ENCODE measurements around the gene RPL37A. TPM values are rescaled to one million over a fixed set of nuclear protein-coding genes. Genes with fewer than 3 reads are reported as not detected.

RPL37A gene
- total and polyA plus RNA-seq, 9 of the 15 experiments (the other 6 are each of a cell fraction or from before 2014, with no cell fraction given): 1,938 to 3,349 (median 2,436) TPM

DNA sequence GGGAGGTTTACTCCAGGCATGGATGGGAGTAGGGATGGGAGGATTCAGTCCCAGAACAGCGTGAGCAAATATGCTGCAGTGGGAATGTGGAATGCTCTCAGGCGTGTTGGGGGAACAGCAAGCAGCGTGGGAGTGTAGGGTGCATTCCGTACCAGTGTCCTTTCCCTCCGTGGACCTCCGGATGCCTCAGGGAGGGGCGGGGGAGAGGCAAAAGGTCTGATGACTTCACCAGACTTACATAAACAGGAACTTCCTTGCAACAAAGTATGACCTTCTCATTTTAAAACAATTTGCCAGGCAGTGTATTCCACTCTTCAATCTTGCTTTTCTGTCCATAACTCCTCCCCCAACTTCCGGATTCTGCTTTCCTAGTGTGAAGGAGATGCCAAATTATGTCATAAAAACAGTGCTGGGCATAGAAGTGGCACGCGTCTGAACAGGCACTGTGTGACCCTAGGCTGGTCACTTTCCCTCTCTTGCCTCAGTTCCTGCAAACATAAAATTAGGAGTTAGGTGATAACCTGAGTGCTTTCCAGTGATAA lies 36.9 kb downstream of the RPL37A start:
- H3K4me1 ChIP-seq (replicated peaks in 1 of 2; ENCODE audit: control insufficient read depth in 2 of 2, insufficient read depth in 2 of 2, low read length in 2 of 2): no peaks in the 10 kb centered on the region; a peak in 1 of 5 replicates
- H2AFZ ChIP-seq (ENCODE audit: low read depth, low read length): no peak overlapping the region; the same call in 1 of the 2 replicates
- ChIA-PET POLR2A (no interaction called here), CTCF (ENCODE audit: low intra/inter-chr PET ratio) (no interaction called here)
- H3K4me2 ChIP-seq (ENCODE audit: insufficient read depth, low read length): no peak overlapping the region
- no TSS peak for BruUV-seq (replicated peaks)
- H3K27me3 ChIP-seq (ENCODE audit: control insufficient read depth in 2 of 2, insufficient read depth in 2 of 2, low read length in 2 of 2): peaks cover 0 to 13% of the 10 kb centered on the region in 2 experiments; a peak in 2 of 5 replicates
- DNase-seq (ENCODE audit: extremely low read depth in 1 of 4, low spot score in 3 of 4) (no peak), FAIRE-seq (no peak), ATAC-seq (no peak)
- H3K79me2 ChIP-seq (ENCODE audit: control insufficient read depth, insufficient read depth, low read length): no peaks in the 10 kb centered on the region
- no peak overlapping the region for H3K4me3 ChIP-seq
- no peaks in the 10 kb centered on the region for H3K9me1 ChIP-seq (ENCODE audit: control insufficient read depth, insufficient read depth, low read length)
- no peaks in the 10 kb centered on the region for H3K36me3 ChIP-seq (ENCODE audit: control insufficient read depth, insufficient read depth, low read length)
- no peak overlapping the region for H3K9ac ChIP-seq (ENCODE audit: insufficient read depth in 1 of 2, low read depth in 2 of 2, low read length in 2 of 2)
- H3K27ac ChIP-seq (ENCODE audit: extremely low read depth, low read depth, low read length): no peak overlapping the region
- in situ Hi-C loops (cut with MboI) (loop anchor here (25.0 kb wide), 1 partner anchor 977 kb away; no protein-coding TSS in a partner anchor), intact Hi-C loops (cut with micrococcal nuclease) (no loop called here)
- no peaks in the 10 kb centered on the region for H4K20me1 ChIP-seq (replicated peaks; ENCODE audit: control insufficient read depth, insufficient read depth, low read length)
- 3% methylated on average over 6 of the region's 10 CpGs for WGBS (ENCODE audit: insufficient coverage, low coverage, missing lambda C conversion rate)
- no peaks in the 10 kb centered on the region for H3K9me3 ChIP-seq (replicated peaks; ENCODE audit: control insufficient read depth, insufficient read depth, low read depth, low read length)
- no peak for TF ChIP-seq ZNF3 (CRISPR knock-in tag; IDR thresholded peaks at IDR 0.05)
- no peak for TF ChIP-seq SMARCA4 (IDR thresholded peaks at IDR 0.05)
- no peak for TF ChIP-seq NR2C2 (CRISPR knock-in tag; IDR thresholded peaks at IDR 0.05)
- TF ChIP-seq NR2C2 (tag; IDR thresholded peaks at IDR 0.05): peak; percentile 71; the same call in 1 of the 2 replicates
- no peak for TF ChIP-seq ZNF347 (CRISPR knock-in tag; IDR thresholded peaks at IDR 0.05; ENCODE audit: low read depth)
- TF ChIP-seq BACH1 (tag; IDR thresholded peaks at IDR 0.05): peak; percentile 22; the same call in 1 of the 2 replicates
- no peak for TF ChIP-seq ARID3B (CRISPR knock-in tag; IDR thresholded peaks at IDR 0.05; ENCODE audit: borderline replicate concordance)
- no peak for TF ChIP-seq ZNF518B (CRISPR knock-in tag; IDR thresholded peaks at IDR 0.05)
- 0 out of 2 replicates have a peak, but pooled peaks have one; percentile 41 for TF ChIP-seq ELF1 (tag; IDR thresholded peaks at IDR 0.05)
- no peak for TF ChIP-seq BRF1 (IDR thresholded peaks at IDR 0.05; ENCODE audit: borderline replicate concordance, extremely low read depth, insufficient read length)
- TF ChIP-seq ZNF589 (CRISPR knock-in tag; IDR thresholded peaks at IDR 0.05; ENCODE audit: low read depth): peak; percentile 80
- 0 out of 2 replicates have a peak, but pooled peaks have one; percentile 22 for TF ChIP-seq ZNF584 (CRISPR knock-in tag; IDR thresholded peaks at IDR 0.05; ENCODE audit: low read depth)
- no peak for TF ChIP-seq SMARCB1 (IDR thresholded peaks at IDR 0.05; ENCODE audit: insufficient read length, low read depth)
- TF ChIP-seq FOXA1 (IDR thresholded peaks at IDR 0.05; ENCODE audit: borderline replicate concordance): no peak
- 0 out of 2 replicates have a peak, but pooled peaks have one; percentile 28 for TF ChIP-seq GABPB1 (CRISPR knock-in tag; IDR thresholded peaks at IDR 0.05)
